GM23338 (cell line): ENCODE measurements around the gene CCDC191. TPM values are rescaled to one million over a fixed set of nuclear protein-coding genes. Genes with fewer than 3 reads are reported as not detected.

Experiments used
- ATAC-seq: fragments of 200-7000 bp; cut with Tn5 transposase; 3 replicates; pipeline ENCODE4 v1.9.1; 2020
- DNase-seq: peaks from one replicate; pipeline ENCODE4 v3.0.0-alpha.2; 2015; ENCODE audit warnings: low spot score
- H2AFZ ChIP-seq: fragments of 200-600 bp; sonication (generic); 2 replicates; pipeline ENCODE4 v1.8.0; 2016; ENCODE audit warnings: antibody characterized with exemption, mild to moderate bottlenecking, moderate library complexity
- H3F3A ChIP-seq: fragments of 200-600 bp; sonication (generic); replicated peaks from 2 replicates; pipeline ENCODE4 v1.8.0; 2017; ENCODE audit warnings: antibody characterized with exemption, mixed run types, low read depth
- H3K27ac ChIP-seq: fragments of 200-600 bp; sonication (generic); 2 replicates; pipeline ENCODE4 v1.6.1; 2016; ENCODE audit warnings: low read depth
- H3K27me3 ChIP-seq: fragments of 200-600 bp; sonication (generic); 2 replicates; pipeline ENCODE4 v1.8.0; 2016; ENCODE audit warnings: mild to moderate bottlenecking, mixed run types, moderate library complexity; ENCODE audit not compliant: insufficient read depth
- H3K36me3 ChIP-seq: fragments of 200-600 bp; sonication (generic); 2 replicates; pipeline ENCODE4 v1.8.0; 2016; ENCODE audit warnings: mild to moderate bottlenecking; ENCODE audit not compliant: insufficient read depth
- H3K4me1 ChIP-seq: fragments of 200-600 bp; sonication (generic); 2 replicates; pipeline ENCODE4 v1.8.0; 2016; ENCODE audit warnings: mild to moderate bottlenecking, moderate library complexity; ENCODE audit not compliant: insufficient read depth
- H3K4me2 ChIP-seq: fragments of 200-600 bp; sonication (generic); 2 replicates; pipeline ENCODE4 v1.7.1; 2017; ENCODE audit warnings: mixed run types
- H3K4me3 ChIP-seq: fragments of 200-600 bp; sonication (generic); 2 replicates; pipeline ENCODE4 v1.6.1; 2016; ENCODE audit warnings: mixed run types
- H3K79me2 ChIP-seq: fragments of 200-600 bp; sonication (generic); replicated peaks from 2 replicates; pipeline ENCODE4 v1.8.0; 2017; ENCODE audit warnings: mild to moderate bottlenecking; ENCODE audit not compliant: insufficient read depth
- H3K9me2 ChIP-seq: fragments of 200-600 bp; sonication (generic); 2 replicates; pipeline ENCODE4 v1.8.0; 2017; ENCODE audit not compliant: insufficient read depth
- H4K20me1 ChIP-seq: fragments of 200-600 bp; sonication (generic); replicated peaks from 2 replicates; pipeline ENCODE4 v1.8.0; 2017; ENCODE audit warnings: mild to moderate bottlenecking; ENCODE audit not compliant: insufficient read depth
- H3K27ac Mint-ChIP-seq: 2 replicates; pipeline ENCODE4 v1.8.0; 2020; ENCODE audit warnings: inconsistent platforms, mild to moderate bottlenecking, moderate library complexity, mixed read lengths
- H3K27me3 Mint-ChIP-seq: 3 replicates; pipeline ENCODE4 v1.8.0; 2022; ENCODE audit warnings: low read depth, mild to moderate bottlenecking, moderate library complexity, mixed read lengths, inconsistent platforms; ENCODE audit not compliant: insufficient read depth, poor library complexity
- H3K36me3 Mint-ChIP-seq: 3 replicates; pipeline ENCODE4 v1.8.0; 2021; ENCODE audit warnings: low read depth, mild to moderate bottlenecking, inconsistent platforms, moderate library complexity, mixed read lengths
- H3K4me1 Mint-ChIP-seq: 3 replicates; pipeline ENCODE4 v1.8.0; 2020; ENCODE audit warnings: mild to moderate bottlenecking, inconsistent platforms, mixed read lengths
- H3K4me3 Mint-ChIP-seq: 3 replicates; pipeline ENCODE4 v1.8.0; 2021; ENCODE audit warnings: moderate library complexity, mild to moderate bottlenecking, inconsistent platforms, mixed read lengths
- H3K9me3 Mint-ChIP-seq: 3 replicates; pipeline ENCODE4 v1.8.0; 2020; ENCODE audit warnings: moderate library complexity, mild to moderate bottlenecking, inconsistent platforms, mixed read lengths
- CREB1 ChIP-seq: fragments of 250-450 bp; sonication (Bioruptor Pico); IDR thresholded peaks from 2 replicates; pipeline ENCODE4 v1.5.0; 2020; ENCODE audit warnings: low read depth, mild to moderate bottlenecking, moderate library complexity
- EZH2 ChIP-seq: fragments of 200-600 bp; sonication (generic); IDR thresholded peaks from one replicate; pipeline ENCODE4 v1.8.0; 2017; ENCODE audit warnings: antibody characterized with exemption, mild to moderate bottlenecking, low read depth; ENCODE audit not compliant: unreplicated experiment
- EZH2phosphoT487 ChIP-seq: fragments of 200-600 bp; sonication (generic); IDR thresholded peaks from one replicate; pipeline ENCODE4 v1.8.1; 2018; ENCODE audit warnings: antibody characterized with exemption; ENCODE audit not compliant: unreplicated experiment
- JUNB ChIP-seq: IDR thresholded peaks from one replicate; pipeline ENCODE4 v1.6.1; 2016; ENCODE audit warnings: antibody characterized with exemption; ENCODE audit not compliant: unreplicated experiment
- POLR2AphosphoS5 ChIP-seq: IDR thresholded peaks from 2 replicates; pipeline ENCODE4 v1.6.1; 2016; ENCODE audit warnings: antibody characterized with exemption, low read depth
- STAT1 ChIP-seq: IDR thresholded peaks from one replicate; pipeline ENCODE4 v1.6.1; 2016; ENCODE audit warnings: antibody characterized with exemption; ENCODE audit not compliant: unreplicated experiment
- ZNF114 ChIP-seq: fragments of 250-450 bp; sonication (Bioruptor Pico); IDR thresholded peaks from 2 replicates; pipeline ENCODE4 v1.5.0; 2020; ENCODE audit warnings: mild to moderate bottlenecking, moderate library complexity
- polyA plus RNA-seq: library from polyadenylated mRNA; unstranded; fragments of >200 nt; fragmentation: Nextera tagmentation; extraction: Ambion mirVana; gene quantifications from 2 replicates; pipeline ENCODE4 v1.2.1, GENCODE V29; 2016
- total RNA-seq: library from RNA; depleted of rRNA; stranded (reverse); fragments of >200 nt; shearing (Covaris generic); gene quantifications from 2 replicates; pipeline ENCODE4 v1.2.3, GENCODE V29; 2014
- TF ChIP-seq, protein P1 (sequence below): IDR thresholded peaks from 2 replicates; pipeline ENCODE4 v1.6.1; 2016; ENCODE audit warnings: antibody characterized with exemption
- TF ChIP-seq, protein P2 (sequence below): IDR thresholded peaks from one replicate; pipeline ENCODE4 v1.6.1; 2018; ENCODE audit warnings: antibody characterized with exemption; ENCODE audit not compliant: unreplicated experiment
- TF ChIP-seq, protein P3 (sequence below): fragments of 250-450 bp; sonication (Bioruptor Pico); IDR thresholded peaks from 2 replicates; pipeline ENCODE4 v1.5.0; 2020; ENCODE audit warnings: mild to moderate bottlenecking, moderate library complexity
- TF ChIP-seq, protein P4 (sequence below), 2 experiments: fragments of 200-600 bp in 1 of 2; sonication (generic) in 1 of 2; conservative IDR thresholded peaks; 2 replicates each; pipeline versions ENCODE4 v1.5.1 to v1.6.1; 2016 to 2017; ENCODE audit warnings: antibody characterized with exemption in 2 of 2, low read depth in 2 of 2, mild to moderate bottlenecking in 2 of 2, moderate library complexity in 1 of 2

CCDC191 gene
- total and polyA plus RNA-seq, 2 experiments from 2014 or later: 2.0 to 2.9 TPM

DNA sequence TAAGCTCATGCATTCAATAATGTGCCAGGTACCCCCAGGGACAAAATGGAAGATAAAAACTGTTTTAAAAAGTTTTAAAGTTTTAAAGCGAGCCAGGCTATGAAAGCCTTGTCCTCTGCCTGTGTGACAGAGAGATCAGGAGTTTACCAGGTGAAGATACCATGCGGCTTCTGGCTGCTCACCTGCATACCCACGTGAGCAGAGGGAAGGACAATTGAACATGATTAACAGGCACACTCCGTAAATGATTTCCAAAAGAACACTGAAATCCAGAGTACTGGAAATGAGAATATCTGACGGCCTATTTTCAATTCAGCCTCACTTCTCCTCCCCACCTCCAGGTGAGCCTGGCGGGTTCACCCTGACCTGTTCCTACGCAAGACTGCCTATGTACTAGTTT is 42.1 kb downstream of the CCDC191 start:
- H3K36me3 Mint-ChIP-seq: no peaks in the 10 kb centered on the region
- H3K79me2 ChIP-seq: no peaks in the 10 kb centered on the region
- H3K27me3 ChIP-seq: no peaks in the 10 kb centered on the region
- H4K20me1 ChIP-seq: no peaks in the 10 kb centered on the region
- no peak overlapping the region for H3K4me2 ChIP-seq
- H3K4me3 ChIP-seq: no peak overlapping the region
- no peak overlapping the region for H3K27ac Mint-ChIP-seq
- H3K9me3 Mint-ChIP-seq: no peaks in the 10 kb centered on the region
- H3F3A ChIP-seq: no peaks in the 10 kb centered on the region
- H3K4me3 Mint-ChIP-seq: no peak overlapping the region
- peaks cover 7% of the 10 kb centered on the region for H3K4me1 Mint-ChIP-seq
- DNase-seq: no peak
- no peak overlapping the region for H3K27ac ChIP-seq
- H3K36me3 ChIP-seq: no peaks in the 10 kb centered on the region
- TF ChIP-seq POLR2AphosphoS5: no peak
- no peak for TF ChIP-seq EZH2
- no peak for TF ChIP-seq CREB1 (CRISPR knock-in tag)
- TF ChIP-seq, protein P1, sequence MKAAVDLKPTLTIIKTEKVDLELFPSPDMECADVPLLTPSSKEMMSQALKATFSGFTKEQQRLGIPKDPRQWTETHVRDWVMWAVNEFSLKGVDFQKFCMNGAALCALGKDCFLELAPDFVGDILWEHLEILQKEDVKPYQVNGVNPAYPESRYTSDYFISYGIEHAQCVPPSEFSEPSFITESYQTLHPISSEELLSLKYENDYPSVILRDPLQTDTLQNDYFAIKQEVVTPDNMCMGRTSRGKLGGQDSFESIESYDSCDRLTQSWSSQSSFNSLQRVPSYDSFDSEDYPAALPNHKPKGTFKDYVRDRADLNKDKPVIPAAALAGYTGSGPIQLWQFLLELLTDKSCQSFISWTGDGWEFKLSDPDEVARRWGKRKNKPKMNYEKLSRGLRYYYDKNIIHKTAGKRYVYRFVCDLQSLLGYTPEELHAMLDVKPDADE: no peak
- TF ChIP-seq, protein P2, sequence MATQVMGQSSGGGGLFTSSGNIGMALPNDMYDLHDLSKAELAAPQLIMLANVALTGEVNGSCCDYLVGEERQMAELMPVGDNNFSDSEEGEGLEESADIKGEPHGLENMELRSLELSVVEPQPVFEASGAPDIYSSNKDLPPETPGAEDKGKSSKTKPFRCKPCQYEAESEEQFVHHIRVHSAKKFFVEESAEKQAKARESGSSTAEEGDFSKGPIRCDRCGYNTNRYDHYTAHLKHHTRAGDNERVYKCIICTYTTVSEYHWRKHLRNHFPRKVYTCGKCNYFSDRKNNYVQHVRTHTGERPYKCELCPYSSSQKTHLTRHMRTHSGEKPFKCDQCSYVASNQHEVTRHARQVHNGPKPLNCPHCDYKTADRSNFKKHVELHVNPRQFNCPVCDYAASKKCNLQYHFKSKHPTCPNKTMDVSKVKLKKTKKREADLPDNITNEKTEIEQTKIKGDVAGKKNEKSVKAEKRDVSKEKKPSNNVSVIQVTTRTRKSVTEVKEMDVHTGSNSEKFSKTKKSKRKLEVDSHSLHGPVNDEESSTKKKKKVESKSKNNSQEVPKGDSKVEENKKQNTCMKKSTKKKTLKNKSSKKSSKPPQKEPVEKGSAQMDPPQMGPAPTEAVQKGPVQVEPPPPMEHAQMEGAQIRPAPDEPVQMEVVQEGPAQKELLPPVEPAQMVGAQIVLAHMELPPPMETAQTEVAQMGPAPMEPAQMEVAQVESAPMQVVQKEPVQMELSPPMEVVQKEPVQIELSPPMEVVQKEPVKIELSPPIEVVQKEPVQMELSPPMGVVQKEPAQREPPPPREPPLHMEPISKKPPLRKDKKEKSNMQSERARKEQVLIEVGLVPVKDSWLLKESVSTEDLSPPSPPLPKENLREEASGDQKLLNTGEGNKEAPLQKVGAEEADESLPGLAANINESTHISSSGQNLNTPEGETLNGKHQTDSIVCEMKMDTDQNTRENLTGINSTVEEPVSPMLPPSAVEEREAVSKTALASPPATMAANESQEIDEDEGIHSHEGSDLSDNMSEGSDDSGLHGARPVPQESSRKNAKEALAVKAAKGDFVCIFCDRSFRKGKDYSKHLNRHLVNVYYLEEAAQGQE: no peak
- TF ChIP-seq, protein P3, sequence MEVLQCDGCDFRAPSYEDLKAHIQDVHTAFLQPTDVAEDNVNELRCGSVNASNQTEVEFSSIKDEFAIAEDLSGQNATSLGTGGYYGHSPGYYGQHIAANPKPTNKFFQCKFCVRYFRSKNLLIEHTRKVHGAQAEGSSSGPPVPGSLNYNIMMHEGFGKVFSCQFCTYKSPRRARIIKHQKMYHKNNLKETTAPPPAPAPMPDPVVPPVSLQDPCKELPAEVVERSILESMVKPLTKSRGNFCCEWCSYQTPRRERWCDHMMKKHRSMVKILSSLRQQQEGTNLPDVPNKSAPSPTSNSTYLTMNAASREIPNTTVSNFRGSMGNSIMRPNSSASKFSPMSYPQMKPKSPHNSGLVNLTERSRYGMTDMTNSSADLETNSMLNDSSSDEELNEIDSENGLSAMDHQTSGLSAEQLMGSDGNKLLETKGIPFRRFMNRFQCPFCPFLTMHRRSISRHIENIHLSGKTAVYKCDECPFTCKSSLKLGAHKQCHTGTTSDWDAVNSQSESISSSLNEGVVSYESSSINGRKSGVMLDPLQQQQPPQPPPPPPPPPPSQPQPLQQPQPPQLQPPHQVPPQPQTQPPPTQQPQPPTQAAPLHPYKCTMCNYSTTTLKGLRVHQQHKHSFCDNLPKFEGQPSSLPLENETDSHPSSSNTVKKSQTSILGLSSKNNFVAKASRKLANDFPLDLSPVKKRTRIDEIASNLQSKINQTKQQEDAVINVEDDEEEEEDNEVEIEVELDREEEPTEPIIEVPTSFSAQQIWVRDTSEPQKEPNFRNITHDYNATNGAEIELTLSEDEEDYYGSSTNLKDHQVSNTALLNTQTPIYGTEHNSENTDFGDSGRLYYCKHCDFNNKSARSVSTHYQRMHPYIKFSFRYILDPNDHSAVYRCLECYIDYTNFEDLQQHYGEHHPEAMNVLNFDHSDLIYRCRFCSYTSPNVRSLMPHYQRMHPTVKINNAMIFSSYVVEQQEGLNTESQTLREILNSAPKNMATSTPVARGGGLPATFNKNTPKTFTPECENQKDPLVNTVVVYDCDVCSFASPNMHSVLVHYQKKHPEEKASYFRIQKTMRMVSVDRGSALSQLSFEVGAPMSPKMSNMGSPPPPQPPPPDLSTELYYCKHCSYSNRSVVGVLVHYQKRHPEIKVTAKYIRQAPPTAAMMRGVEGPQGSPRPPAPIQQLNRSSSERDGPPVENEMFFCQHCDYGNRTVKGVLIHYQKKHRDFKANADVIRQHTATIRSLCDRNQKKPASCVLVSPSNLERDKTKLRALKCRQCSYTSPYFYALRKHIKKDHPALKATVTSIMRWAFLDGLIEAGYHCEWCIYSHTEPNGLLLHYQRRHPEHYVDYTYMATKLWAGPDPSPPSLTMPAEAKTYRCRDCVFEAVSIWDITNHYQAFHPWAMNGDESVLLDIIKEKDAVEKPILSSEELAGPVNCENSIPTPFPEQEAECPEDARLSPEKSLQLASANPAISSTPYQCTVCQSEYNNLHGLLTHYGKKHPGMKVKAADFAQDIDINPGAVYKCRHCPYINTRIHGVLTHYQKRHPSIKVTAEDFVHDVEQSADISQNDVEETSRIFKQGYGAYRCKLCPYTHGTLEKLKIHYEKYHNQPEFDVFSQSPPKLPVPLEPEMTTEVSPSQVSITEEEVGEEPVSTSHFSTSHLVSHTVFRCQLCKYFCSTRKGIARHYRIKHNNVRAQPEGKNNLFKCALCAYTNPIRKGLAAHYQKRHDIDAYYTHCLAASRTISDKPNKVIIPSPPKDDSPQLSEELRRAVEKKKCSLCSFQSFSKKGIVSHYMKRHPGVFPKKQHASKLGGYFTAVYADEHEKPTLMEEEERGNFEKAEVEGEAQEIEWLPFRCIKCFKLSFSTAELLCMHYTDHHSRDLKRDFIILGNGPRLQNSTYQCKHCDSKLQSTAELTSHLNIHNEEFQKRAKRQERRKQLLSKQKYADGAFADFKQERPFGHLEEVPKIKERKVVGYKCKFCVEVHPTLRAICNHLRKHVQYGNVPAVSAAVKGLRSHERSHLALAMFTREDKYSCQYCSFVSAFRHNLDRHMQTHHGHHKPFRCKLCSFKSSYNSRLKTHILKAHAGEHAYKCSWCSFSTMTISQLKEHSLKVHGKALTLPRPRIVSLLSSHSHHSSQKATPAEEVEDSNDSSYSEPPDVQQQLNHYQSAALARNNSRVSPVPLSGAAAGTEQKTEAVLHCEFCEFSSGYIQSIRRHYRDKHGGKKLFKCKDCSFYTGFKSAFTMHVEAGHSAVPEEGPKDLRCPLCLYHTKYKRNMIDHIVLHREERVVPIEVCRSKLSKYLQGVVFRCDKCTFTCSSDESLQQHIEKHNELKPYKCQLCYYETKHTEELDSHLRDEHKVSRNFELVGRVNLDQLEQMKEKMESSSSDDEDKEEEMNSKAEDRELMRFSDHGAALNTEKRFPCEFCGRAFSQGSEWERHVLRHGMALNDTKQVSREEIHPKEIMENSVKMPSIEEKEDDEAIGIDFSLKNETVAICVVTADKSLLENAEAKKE (CRISPR knock-in tag): no peak
- TF ChIP-seq STAT1: no peak
- no peak for TF ChIP-seq EZH2phosphoT487
- TF ChIP-seq, protein P4, sequence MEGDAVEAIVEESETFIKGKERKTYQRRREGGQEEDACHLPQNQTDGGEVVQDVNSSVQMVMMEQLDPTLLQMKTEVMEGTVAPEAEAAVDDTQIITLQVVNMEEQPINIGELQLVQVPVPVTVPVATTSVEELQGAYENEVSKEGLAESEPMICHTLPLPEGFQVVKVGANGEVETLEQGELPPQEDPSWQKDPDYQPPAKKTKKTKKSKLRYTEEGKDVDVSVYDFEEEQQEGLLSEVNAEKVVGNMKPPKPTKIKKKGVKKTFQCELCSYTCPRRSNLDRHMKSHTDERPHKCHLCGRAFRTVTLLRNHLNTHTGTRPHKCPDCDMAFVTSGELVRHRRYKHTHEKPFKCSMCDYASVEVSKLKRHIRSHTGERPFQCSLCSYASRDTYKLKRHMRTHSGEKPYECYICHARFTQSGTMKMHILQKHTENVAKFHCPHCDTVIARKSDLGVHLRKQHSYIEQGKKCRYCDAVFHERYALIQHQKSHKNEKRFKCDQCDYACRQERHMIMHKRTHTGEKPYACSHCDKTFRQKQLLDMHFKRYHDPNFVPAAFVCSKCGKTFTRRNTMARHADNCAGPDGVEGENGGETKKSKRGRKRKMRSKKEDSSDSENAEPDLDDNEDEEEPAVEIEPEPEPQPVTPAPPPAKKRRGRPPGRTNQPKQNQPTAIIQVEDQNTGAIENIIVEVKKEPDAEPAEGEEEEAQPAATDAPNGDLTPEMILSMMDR (conservative IDR thresholded peaks at IDR 0.05; ENCODE audit: low read depth in 2 of 2): no peak
- no peak for TF ChIP-seq ZNF114 (CRISPR knock-in tag)
- TF ChIP-seq JUNB: no peak
- no peak for ATAC-seq
- H3K27me3 Mint-ChIP-seq: peaks cover 1% of the 10 kb centered on the region
- H3K4me1 ChIP-seq: no peaks in the 10 kb centered on the region
- no peaks in the 10 kb centered on the region for H3K9me2 ChIP-seq
- H2AFZ ChIP-seq: no peak overlapping the region
